ENCODE measurements around the gene FSTL4.
A peak's percentile ranks its signal among the peaks of the same experiment; 100 is the strongest.
"Not testable (repeated sequence)": the region's sequence is repeated elsewhere in the genome, so short reads cannot be mapped to it uniquely, and the experiment has no call there.

FSTL4 gene

DNA sequence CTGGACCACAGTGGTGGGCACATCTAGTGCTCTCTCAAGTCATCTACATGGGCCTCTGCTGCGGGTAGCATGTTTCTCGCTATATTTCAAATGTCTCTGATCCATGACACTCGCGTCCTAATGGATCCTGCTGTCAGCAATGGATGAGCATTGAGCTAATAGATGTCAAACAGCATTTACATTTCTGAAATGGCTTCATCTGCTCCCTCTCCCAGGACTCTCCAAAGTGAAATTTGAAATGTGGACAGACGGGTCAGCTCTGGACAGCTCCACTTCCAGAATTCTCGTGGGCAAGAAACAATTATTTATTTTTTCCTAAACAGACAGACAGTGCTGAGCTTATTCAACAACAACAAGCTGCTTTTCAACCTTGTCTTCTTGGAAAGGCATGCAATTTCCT is 58.1 kb downstream of the FSTL4 start:
- DNase-seq (ENCODE audit: low spot score) = no peak
- no peaks in the 10 kb centered on the region for H3K9me3 Mint-ChIP-seq
- no peaks in the 10 kb centered on the region for H3K36me3 Mint-ChIP-seq (ENCODE audit: low read depth)
- peaks cover 22% of the 10 kb centered on the region for H3K27me3 Mint-ChIP-seq (ENCODE audit: low read depth)
- no peak overlapping the region for H3K27ac Mint-ChIP-seq
- H3K4me1 Mint-ChIP-seq (ENCODE audit: low read depth) = peaks cover 2% of the 10 kb centered on the region
- no peak overlapping the region for H3K4me3 Mint-ChIP-seq

DNA sequence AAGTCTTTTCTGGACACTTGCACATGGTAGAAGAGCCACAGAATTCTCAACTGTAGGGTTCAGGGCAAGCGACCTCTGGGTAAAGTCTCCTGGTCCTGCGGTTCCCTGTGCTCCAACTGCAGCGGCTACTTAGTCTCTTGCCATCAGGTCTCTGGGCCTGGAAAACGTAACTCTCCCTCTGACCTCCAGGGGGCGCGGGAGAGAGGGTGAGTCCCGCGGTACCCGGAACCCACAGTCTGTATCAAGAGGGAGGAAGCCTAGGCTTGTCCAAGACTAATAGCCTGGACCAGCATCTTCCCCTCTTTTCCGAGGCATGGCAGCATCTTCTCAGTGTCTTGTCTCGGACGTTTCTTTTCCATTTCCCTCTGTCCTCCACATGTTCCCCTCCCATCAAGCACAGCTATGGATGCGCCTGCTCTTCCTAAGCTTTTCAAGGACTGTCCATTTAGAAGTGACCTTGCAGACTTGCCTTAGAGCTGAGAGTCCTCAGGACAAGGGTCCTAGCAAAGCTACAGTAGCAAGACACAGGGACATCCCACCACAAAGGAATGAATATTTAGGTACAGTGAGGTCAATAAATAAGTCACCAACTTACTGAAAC is 59.3 kb downstream of the FSTL4 start:
- Mint-ChIP-seq H3K27ac (no peak overlapping the region), H3K36me3 (ENCODE audit: low read depth) (no peaks in the 10 kb centered on the region), H3K4me3 (no peak overlapping the region), H3K9me3 (no peaks in the 10 kb centered on the region), H3K27me3 (ENCODE audit: low read depth) (peaks cover 29% of the 10 kb centered on the region), H3K4me1 (ENCODE audit: low read depth) (peaks cover 2% of the 10 kb centered on the region)
- DNase-seq (ENCODE audit: low spot score) = peak; percentile 29

DNA sequence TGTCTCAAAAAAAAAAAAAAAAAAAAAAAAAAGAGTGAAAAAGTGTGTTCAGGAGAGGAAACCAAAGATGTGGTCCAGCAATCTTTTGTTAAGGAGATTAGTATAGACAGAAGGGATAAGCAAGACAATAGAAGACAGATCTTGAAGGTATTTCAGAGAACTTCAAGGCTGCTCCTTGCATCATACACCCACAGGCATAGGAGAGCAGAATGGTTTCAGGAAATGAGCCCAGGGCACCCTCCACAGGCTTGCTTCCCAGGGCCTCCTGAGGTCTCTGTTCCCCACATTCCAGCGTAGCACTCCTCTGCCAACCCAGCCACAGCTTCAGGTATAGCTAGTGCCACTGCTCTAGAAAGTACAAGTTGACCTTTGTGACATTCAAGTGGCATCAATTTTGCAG is 65.8 kb downstream of the FSTL4 start:
- Mint-ChIP-seq H3K4me3 (no peak overlapping the region), H3K27me3 (ENCODE audit: low read depth) (peaks cover 30% of the 10 kb centered on the region), H3K36me3 (ENCODE audit: low read depth) (no peaks in the 10 kb centered on the region), H3K27ac (no peak overlapping the region), H3K4me1 (ENCODE audit: low read depth) (no peaks in the 10 kb centered on the region), H3K9me3 (no peaks in the 10 kb centered on the region)
- DNase-seq (ENCODE audit: low spot score) = no peak

DNA sequence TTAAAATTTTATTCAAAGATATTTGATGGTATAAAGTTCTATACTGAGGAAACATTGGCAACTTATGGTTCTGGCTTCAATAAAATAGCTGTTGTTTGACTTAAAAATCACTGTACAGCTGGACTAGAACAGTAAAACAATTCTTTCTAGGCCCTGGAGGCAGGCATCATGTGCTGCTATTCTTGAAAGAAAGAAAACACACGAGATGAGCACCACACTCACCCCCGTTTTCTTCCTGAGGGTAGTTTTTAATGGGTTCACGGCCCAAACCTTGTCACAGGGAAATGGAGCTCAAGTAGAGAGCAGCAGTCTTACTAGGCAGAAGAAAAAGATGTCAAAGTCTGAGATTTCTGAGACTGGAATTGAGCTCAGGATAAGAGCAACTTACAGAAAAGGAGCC is 68.0 kb downstream of the FSTL4 start:
- no peak for DNase-seq (ENCODE audit: low spot score)
- H3K9me3 Mint-ChIP-seq = no peaks in the 10 kb centered on the region
- no peaks in the 10 kb centered on the region for H3K36me3 Mint-ChIP-seq (ENCODE audit: low read depth)
- H3K27ac Mint-ChIP-seq = no peak overlapping the region
- peaks cover 28% of the 10 kb centered on the region for H3K27me3 Mint-ChIP-seq (ENCODE audit: low read depth)
- H3K4me3 Mint-ChIP-seq = no peak overlapping the region
- no peaks in the 10 kb centered on the region for H3K4me1 Mint-ChIP-seq (ENCODE audit: low read depth)

DNA sequence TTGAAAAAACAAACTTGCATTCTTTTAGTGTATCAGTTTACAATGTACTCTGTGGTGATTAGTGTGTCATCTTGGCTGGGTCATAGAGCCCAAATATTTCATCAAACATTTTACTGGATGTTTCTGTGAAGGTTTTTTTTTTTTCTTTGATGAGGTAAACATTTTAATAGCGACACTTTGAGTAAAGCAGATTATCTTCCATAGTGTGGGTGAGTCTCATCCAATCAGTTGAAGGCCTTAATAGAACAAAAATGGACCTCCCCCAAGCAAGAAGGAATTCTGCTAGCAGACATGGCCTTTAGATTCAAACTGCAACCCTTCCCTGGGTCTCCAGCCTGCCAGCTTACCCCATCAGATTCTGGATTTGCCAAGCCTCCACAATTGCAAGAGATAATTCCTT is 72.5 kb downstream of the FSTL4 start:
- H3K27ac Mint-ChIP-seq = no peak overlapping the region
- no peak overlapping the region for H3K4me3 Mint-ChIP-seq
- H3K4me1 Mint-ChIP-seq (ENCODE audit: low read depth) = no peaks in the 10 kb centered on the region
- peaks cover 29% of the 10 kb centered on the region for H3K27me3 Mint-ChIP-seq (ENCODE audit: low read depth)
- DNase-seq (ENCODE audit: low spot score) = no peak
- H3K9me3 Mint-ChIP-seq = no peaks in the 10 kb centered on the region
- H3K36me3 Mint-ChIP-seq (ENCODE audit: low read depth) = no peaks in the 10 kb centered on the region

DNA sequence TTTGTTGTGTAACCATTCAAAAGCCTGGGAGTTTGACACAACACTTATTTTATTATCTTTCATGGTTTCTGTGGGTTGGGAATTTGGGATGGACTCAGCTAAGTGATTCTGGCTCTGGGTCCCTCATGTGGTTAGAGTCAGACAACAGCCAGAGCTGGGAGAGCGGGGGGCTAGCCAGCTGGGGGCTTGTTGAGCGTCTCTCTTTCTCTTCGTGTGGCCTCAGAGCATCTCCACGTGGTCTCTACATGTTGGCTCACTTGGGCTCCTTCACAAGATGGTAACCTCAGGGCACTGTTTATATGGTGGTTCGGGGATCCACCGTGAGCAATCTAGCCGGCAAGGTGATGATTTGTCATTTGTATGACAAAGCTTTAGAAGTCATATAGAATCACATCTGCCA is 73.6 kb downstream of the FSTL4 start:
- no peak overlapping the region for H3K4me3 Mint-ChIP-seq
- no peaks in the 10 kb centered on the region for H3K36me3 Mint-ChIP-seq (ENCODE audit: low read depth)
- H3K4me1 Mint-ChIP-seq (ENCODE audit: low read depth) = no peaks in the 10 kb centered on the region
- no peak overlapping the region for H3K27ac Mint-ChIP-seq
- H3K9me3 Mint-ChIP-seq = no peaks in the 10 kb centered on the region
- no peak for DNase-seq (ENCODE audit: low spot score)
- H3K27me3 Mint-ChIP-seq (ENCODE audit: low read depth) = peaks cover 28% of the 10 kb centered on the region

DNA sequence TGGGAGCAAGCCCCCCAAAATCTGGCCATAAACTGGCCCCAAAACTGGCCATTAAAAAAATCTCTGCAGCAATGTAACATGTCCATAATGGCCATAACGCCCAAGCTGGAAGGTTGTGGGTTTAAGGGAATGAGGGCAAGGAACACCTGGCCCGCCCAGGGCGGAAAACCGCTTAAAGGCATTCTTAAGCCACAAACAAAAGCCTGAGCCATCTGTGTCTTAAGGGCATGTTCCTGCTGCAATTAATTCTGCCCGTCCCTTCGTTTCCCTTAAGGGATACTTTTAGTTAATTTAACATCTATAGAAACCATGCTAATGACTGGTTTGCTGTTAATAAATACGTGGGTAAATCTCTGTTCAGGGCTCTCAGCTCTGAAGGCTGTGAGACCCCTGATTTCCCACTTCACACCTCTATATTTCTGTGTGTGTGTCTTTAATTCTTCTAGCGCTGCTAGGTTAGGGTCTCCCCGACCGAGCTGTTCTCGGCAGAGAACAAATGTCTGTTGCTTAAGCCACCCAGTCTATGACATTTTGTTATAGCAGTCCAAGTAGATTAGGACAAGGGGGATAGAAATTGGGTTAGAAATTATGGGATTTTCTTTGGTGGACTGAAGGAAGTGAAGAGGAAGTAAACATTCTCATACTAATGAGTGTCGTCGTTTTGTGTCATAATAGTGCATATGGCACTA is 77.0 kb downstream of the FSTL4 start:
- not testable (repeated sequence) for H3K4me3 Mint-ChIP-seq

DNA sequence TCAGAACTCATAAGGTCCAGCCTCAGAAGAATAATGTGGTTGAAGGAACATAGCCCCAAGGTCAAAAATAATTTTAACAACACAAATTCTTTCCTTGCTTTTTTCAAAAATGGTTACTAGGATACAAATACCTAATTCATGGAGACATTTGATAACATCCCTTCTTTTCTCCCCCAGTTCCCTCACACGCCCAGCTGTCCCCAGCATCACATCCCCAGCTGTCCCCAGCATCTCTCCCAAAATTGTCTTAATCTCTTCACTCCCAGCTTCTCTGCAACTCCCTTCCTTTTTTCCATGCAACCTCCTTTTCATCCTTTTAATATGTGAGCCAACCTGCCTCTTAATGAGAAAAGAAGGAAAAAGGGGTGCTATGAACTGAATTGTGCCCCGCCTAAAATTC is 77.8 kb downstream of the FSTL4 start:
- DNase-seq (ENCODE audit: low spot score) = no peak
- Mint-ChIP-seq H3K36me3 (ENCODE audit: low read depth) (no peaks in the 10 kb centered on the region), H3K27me3 (ENCODE audit: low read depth) (peaks cover 15% of the 10 kb centered on the region), H3K27ac (no peak overlapping the region), H3K9me3 (no peaks in the 10 kb centered on the region), H3K4me1 (ENCODE audit: low read depth) (no peaks in the 10 kb centered on the region), H3K4me3 (no peak overlapping the region)

More for the DNA sequence above, 77.0 kb downstream of the FSTL4 start:
- not testable (repeated sequence) for H3K36me3 Mint-ChIP-seq (ENCODE audit: low read depth); H3K4me1 Mint-ChIP-seq (ENCODE audit: low read depth); H3K27ac Mint-ChIP-seq; DNase-seq (ENCODE audit: low spot score); H3K9me3 Mint-ChIP-seq
- H3K27me3 Mint-ChIP-seq (ENCODE audit: low read depth) = peaks cover 20% of the 10 kb centered on the region

DNA sequence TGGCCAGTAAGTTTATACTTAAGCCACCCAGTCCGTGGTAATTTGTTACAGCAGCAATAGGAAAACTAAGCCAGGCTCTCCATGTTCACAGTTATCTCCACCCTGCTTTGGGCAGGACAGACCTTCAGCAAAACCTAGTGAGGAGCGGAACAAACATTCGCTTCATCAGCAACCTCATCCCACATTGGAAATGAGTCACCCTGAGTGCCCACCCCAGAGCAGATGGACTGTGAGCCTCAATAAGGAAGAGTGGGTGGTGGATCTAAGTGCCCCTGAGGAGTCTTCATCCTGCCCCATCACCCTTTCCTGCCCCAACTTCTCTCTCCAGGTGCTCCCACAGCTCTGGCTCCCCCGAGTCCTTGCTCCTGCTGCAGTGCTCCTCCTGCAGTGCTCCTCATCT is 78.8 kb downstream of the FSTL4 start:
- Mint-ChIP-seq H3K4me1 (ENCODE audit: low read depth) (no peaks in the 10 kb centered on the region), H3K4me3 (no peak overlapping the region)

DNA sequence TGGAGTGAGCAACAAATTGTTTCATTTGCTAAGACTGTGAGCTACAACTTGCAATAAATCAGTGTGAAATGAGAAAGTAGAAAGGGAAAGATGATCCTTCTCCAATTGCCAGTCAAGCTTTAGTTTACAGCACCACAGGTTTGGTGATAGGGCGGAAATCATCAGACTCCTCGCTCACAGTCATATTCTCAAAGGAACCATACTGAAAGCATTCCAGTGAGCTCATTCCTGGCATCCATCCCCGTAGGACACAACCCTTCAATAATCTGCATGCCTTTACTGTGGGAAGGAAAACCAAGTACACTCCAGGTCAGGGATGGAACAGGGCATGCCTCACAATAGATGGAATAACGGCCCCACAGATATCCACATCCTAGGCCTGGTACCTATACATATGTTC is 80.7 kb downstream of the FSTL4 start:
- no peaks in the 10 kb centered on the region for H3K36me3 Mint-ChIP-seq (ENCODE audit: low read depth)
- no peaks in the 10 kb centered on the region for H3K9me3 Mint-ChIP-seq
- no peak overlapping the region for H3K4me3 Mint-ChIP-seq
- no peak for DNase-seq (ENCODE audit: low spot score)
- H3K27ac Mint-ChIP-seq = no peak overlapping the region
- H3K27me3 Mint-ChIP-seq (ENCODE audit: low read depth) = peaks cover 2% of the 10 kb centered on the region
- H3K4me1 Mint-ChIP-seq (ENCODE audit: low read depth) = no peaks in the 10 kb centered on the region

More for the DNA sequence above, 78.8 kb downstream of the FSTL4 start:
- H3K27me3 Mint-ChIP-seq (ENCODE audit: low read depth) = peaks cover 8% of the 10 kb centered on the region
- no peaks in the 10 kb centered on the region for H3K9me3 Mint-ChIP-seq
- DNase-seq (ENCODE audit: low spot score) = no peak
- H3K36me3 Mint-ChIP-seq (ENCODE audit: low read depth) = no peaks in the 10 kb centered on the region
- H3K27ac Mint-ChIP-seq = no peak overlapping the region

DNA sequence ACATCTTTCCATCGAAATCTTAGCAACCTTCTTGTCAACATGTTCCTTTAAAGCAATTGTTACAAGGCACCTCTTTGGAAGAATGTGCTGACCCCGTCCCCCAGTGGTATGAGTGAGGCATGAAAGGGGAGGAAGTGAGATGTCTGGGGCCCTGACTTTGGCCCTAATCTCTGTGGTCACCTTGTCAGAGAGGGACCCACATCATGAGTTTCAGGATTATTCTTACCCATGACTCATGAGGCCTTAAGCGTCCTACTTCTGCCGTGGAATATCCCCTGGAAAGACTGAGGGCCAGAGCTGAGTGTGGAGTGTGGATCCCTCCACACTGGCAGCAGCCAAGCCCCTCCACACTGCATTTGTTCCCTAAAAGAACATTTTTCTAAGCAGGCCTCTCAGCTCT is 81.2 kb downstream of the FSTL4 start:
- H3K27me3 Mint-ChIP-seq (ENCODE audit: low read depth) = peaks cover 2% of the 10 kb centered on the region
- peak; percentile 15 for DNase-seq (ENCODE audit: low spot score)
- H3K4me3 Mint-ChIP-seq = no peak overlapping the region
- H3K27ac Mint-ChIP-seq = no peak overlapping the region
- no peaks in the 10 kb centered on the region for H3K9me3 Mint-ChIP-seq
- H3K4me1 Mint-ChIP-seq (ENCODE audit: low read depth) = no peaks in the 10 kb centered on the region
- no peaks in the 10 kb centered on the region for H3K36me3 Mint-ChIP-seq (ENCODE audit: low read depth)

DNA sequence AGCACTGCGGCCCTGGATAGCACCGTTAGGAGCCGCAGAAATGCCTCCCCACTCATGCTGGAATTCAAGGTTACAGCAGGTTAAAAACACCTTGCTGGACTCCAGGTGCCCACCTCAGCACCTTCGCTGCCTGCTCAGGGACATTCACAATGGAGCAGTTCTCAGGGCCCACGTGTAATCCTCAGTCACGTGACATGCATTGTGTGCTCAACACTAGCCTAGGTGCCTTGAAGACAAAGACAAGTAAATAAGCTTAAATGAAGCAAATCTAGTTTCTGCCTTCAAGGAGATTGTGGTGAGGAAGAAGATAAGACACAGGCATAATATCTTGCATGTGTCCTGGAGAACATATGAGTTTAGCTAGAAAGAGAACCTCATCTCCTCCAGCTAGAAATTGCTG is 82.1 kb downstream of the FSTL4 start:
- DNase-seq (ENCODE audit: low spot score) = no peak
- Mint-ChIP-seq H3K27me3 (ENCODE audit: low read depth) (no peaks in the 10 kb centered on the region), H3K4me1 (ENCODE audit: low read depth) (no peaks in the 10 kb centered on the region), H3K27ac (no peak overlapping the region), H3K36me3 (ENCODE audit: low read depth) (no peaks in the 10 kb centered on the region), H3K4me3 (no peak overlapping the region), H3K9me3 (no peaks in the 10 kb centered on the region)

DNA sequence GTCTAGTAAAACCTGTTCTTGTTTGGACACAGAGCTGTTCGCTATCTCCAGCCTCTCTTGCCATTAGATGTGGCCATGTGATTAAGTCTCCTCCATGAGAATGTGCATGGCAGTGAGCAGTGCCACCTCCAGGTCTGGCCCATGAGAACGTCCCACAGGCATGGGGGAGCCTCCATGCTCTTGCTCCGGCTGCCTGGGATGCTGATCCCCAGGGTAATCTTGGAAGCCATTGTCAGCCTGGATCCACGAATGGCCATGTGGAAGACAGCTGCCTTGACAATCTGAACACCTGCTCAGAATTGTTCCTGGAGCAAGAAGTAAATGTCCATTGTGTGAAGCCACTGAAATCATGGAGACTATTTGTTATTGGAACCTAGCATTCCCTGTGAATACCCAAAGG is 83.5 kb downstream of the FSTL4 start:
- no peaks in the 10 kb centered on the region for H3K27me3 Mint-ChIP-seq (ENCODE audit: low read depth)
- H3K36me3 Mint-ChIP-seq (ENCODE audit: low read depth) = no peaks in the 10 kb centered on the region
- DNase-seq (ENCODE audit: low spot score) = no peak
- no peak overlapping the region for H3K27ac Mint-ChIP-seq
- no peak overlapping the region for H3K4me3 Mint-ChIP-seq
- H3K9me3 Mint-ChIP-seq = no peaks in the 10 kb centered on the region
- H3K4me1 Mint-ChIP-seq (ENCODE audit: low read depth) = no peaks in the 10 kb centered on the region

DNA sequence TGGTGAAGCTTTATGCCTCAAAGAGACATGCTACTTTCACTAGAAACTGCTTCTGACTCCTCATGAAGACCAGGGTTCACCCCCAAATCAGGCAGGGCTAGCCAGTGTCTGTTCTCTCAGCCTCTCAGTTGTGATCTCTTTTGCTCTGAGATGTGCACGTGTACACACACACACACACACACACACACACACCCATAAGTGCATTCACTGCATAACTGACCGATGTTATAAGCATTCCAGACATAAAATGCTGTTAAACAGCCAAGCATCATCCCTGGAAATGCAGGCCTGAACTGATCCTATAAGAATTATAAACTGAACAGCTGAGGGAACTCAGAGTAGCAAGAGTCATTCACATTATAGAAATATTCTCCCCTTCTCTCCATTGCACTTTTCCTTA is 85.0 kb downstream of the FSTL4 start:
- H3K4me1 Mint-ChIP-seq (ENCODE audit: low read depth) = no peaks in the 10 kb centered on the region
- H3K4me3 Mint-ChIP-seq = no peak overlapping the region
- H3K36me3 Mint-ChIP-seq (ENCODE audit: low read depth) = no peaks in the 10 kb centered on the region
- H3K27ac Mint-ChIP-seq = no peak overlapping the region
- H3K27me3 Mint-ChIP-seq (ENCODE audit: low read depth) = no peaks in the 10 kb centered on the region
- H3K9me3 Mint-ChIP-seq = no peaks in the 10 kb centered on the region
- no peak for DNase-seq (ENCODE audit: low spot score)

DNA sequence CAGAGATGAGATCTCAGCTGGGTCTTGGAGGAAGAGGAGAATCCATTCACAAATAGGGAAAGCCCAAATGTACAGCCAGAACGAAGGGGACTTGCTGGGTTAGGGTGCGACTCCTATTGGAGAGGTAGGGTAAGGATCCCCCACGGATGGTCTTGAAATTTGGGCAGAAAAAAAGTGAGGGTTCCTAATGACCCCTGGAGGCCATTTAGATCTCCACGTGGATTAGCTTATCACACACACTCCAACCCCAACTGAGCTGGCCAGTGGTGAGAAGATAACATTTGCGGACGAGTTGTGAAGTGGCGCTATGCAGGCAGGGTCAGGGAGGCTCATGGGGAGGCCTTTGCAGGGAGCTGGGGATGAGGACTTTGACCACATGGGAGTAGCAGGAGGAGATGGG is 86.0 kb downstream of the FSTL4 start:
- no peak for DNase-seq (ENCODE audit: low spot score)
- Mint-ChIP-seq H3K36me3 (ENCODE audit: low read depth) (no peaks in the 10 kb centered on the region), H3K9me3 (no peaks in the 10 kb centered on the region), H3K27me3 (ENCODE audit: low read depth) (peaks cover 5% of the 10 kb centered on the region), H3K27ac (no peak overlapping the region), H3K4me3 (no peak overlapping the region), H3K4me1 (ENCODE audit: low read depth) (no peaks in the 10 kb centered on the region)

All from T-helper 2 cell treated with Interferon-gamma antibody and Interleukin-4, amounts not matched to agents 5 μg/mL and 100 μg/mL, for 36 hours (primary cell).